ENCODE measurements around the gene PRDM12. TPM values are rescaled to one million over a fixed set of nuclear protein-coding genes. Genes with fewer than 3 reads are reported as not detected.

The PRDM12 gene
- total RNA-seq, 4 donors from 2014 or later: not detected

- Histone ChIP-seq H3K27ac (no peak overlapping the region), H3K27me3 (peaks cover 34 to 60% of the 10 kb centered on the region in 2 donors), H3K36me3 (no peaks in the 10 kb centered on the region), H3K9me3 (no peaks in the 10 kb centered on the region), H3K4me3 (no peak overlapping the region), H3K4me1 (peaks cover 0 to 56% of the 10 kb centered on the region in 2 donors)
- no peak for DNase-seq
- TF ChIP-seq CTCF (IDR thresholded peaks at IDR 0.05) (no peak), POLR2A (IDR thresholded peaks at IDR 0.05) (no peak)
- intact Hi-C loops (cut with DNase I; ENCODE audit: low total_unique reads): no loop called here
These were observed 636 bp downstream of the PRDM12 start for GRCh38 chr9:130665029-130665430.

GRCh38 chr9:130665431-130666392, 1.3 kb downstream of the PRDM12 start:
- Histone ChIP-seq H3K9me3 (no peaks in the 10 kb centered on the region), H3K4me1 (peaks cover 0 to 50% of the 10 kb centered on the region in 2 donors), H3K27ac (no peak overlapping the region), H3K27me3 (peaks cover 29 to 54% of the 10 kb centered on the region in 2 donors), H3K4me3 (no peak overlapping the region), H3K36me3 (no peaks in the 10 kb centered on the region)
- no peak for DNase-seq
- intact Hi-C loops (cut with DNase I; ENCODE audit: low total_unique reads): no loop called here
- TF ChIP-seq POLR2A (IDR thresholded peaks at IDR 0.05): no peak
- TF ChIP-seq CTCF (IDR thresholded peaks at IDR 0.05): no peak

GRCh38 chr9:130666393-130667119, 2.2 kb downstream of the PRDM12 start:
- H3K9me3 ChIP-seq: no peaks in the 10 kb centered on the region
- no peak for TF ChIP-seq POLR2A (IDR thresholded peaks at IDR 0.05)
- no peak for TF ChIP-seq CTCF (IDR thresholded peaks at IDR 0.05)
- H3K27me3 ChIP-seq: peaks cover 22 to 45% of the 10 kb centered on the region in 2 donors
- DNase-seq: no peak
- H3K4me1 ChIP-seq: peaks cover 0 to 43% of the 10 kb centered on the region in 2 donors
- intact Hi-C loops (cut with DNase I; ENCODE audit: low total_unique reads): no loop called here
- no peak overlapping the region for H3K4me3 ChIP-seq
- H3K36me3 ChIP-seq: no peaks in the 10 kb centered on the region
- no peak overlapping the region for H3K27ac ChIP-seq

GRCh38 chr9:130667120-130667435, 2.7 kb downstream of the PRDM12 start:
- Histone ChIP-seq H3K4me3 (no peak overlapping the region), H3K4me1 (peaks cover 0 to 37% of the 10 kb centered on the region in 2 donors), H3K27me3 (peaks cover 20 to 40% of the 10 kb centered on the region in 2 donors), H3K27ac (no peak overlapping the region), H3K36me3 (no peaks in the 10 kb centered on the region), H3K9me3 (no peaks in the 10 kb centered on the region)
- no peak for DNase-seq
- TF ChIP-seq CTCF (IDR thresholded peaks at IDR 0.05) (no peak), POLR2A (IDR thresholded peaks at IDR 0.05) (no peak)
- intact Hi-C loops (cut with DNase I; ENCODE audit: low total_unique reads): no loop called here

- no peaks in the 10 kb centered on the region for H3K9me3 ChIP-seq
- no peak for TF ChIP-seq CTCF (IDR thresholded peaks at IDR 0.05)
- no peak for TF ChIP-seq POLR2A (IDR thresholded peaks at IDR 0.05)
- H3K27ac ChIP-seq: no peak overlapping the region
- H3K4me1 ChIP-seq: peaks cover 0 to 26% of the 10 kb centered on the region in 2 donors
- DNase-seq: no peak
- H3K27me3 ChIP-seq: peaks cover 10 to 29% of the 10 kb centered on the region in 2 donors
- intact Hi-C loops (cut with DNase I; ENCODE audit: low total_unique reads): no loop called here
- H3K36me3 ChIP-seq: no peaks in the 10 kb centered on the region
- H3K4me3 ChIP-seq: no peak overlapping the region
These were observed 3.8 kb downstream of the PRDM12 start for GRCh38 chr9:130668196-130668595.

All from uterus (tissue), 4 donors.